Ascending aorta (tissue), 2 donors: ENCODE results near the gene ZCWPW1. TPM values are rescaled to one million over a fixed set of nuclear protein-coding genes. Genes with fewer than 3 reads are reported as not detected.
A peak's percentile ranks its signal among the peaks of the same experiment; 100 is the strongest.

Experiments
- DNase-seq, 2 donors: peaks; one replicate each; pipeline ENCODE4 v3.0.0-alpha.2; 2019; ENCODE audit warnings: low spot score in 2 of 2
- H3K27ac ChIP-seq, 2 donors: fragments of 200-600 bp; sonication (generic); one replicate each; pipeline ENCODE4 v1.5.1; 2016 to 2017; ENCODE audit warnings: mild to moderate bottlenecking in 1 of 2
- H3K27me3 ChIP-seq: fragments of 200-600 bp; sonication (generic); one replicate; pipeline ENCODE4 v1.5.1; 2017
- H3K36me3 ChIP-seq, 2 donors: fragments of 200-600 bp; sonication (generic); one replicate each; pipeline ENCODE4 v1.5.1; 2016
- H3K4me1 ChIP-seq, 2 donors: fragments of 200-600 bp; sonication (generic); one replicate each; pipeline ENCODE4 v1.5.1; 2016 to 2017; ENCODE audit warnings: mild to moderate bottlenecking in 1 of 2
- H3K4me3 ChIP-seq, 2 donors: fragments of 200-600 bp; sonication (generic); one replicate each; pipeline ENCODE4 v1.5.1; 2016 to 2017; ENCODE audit warnings: mild to moderate bottlenecking in 1 of 2
- H3K9me3 ChIP-seq, 2 donors: fragments of 200-600 bp; sonication (generic); one replicate each; pipeline ENCODE4 v1.5.1; 2016
- CTCF ChIP-seq, 3 experiments: fragments of 200-600 bp in 2 of 3; fragments of 450-650 bp in 1 of 3; sonication (generic) in 2 of 3; IDR thresholded peaks; one replicate each; pipeline ENCODE4 v1.5.1; 2016 to 2019; ENCODE audit warnings: antibody characterized with exemption in 3 of 3, mild to moderate bottlenecking in 1 of 3, moderate library complexity in 1 of 3
- intact Hi-C: fragments of 100-400 bp; cut with DNase I; formaldehyde crosslinking; loops from one replicate; pipeline ENCODE4 v1.15.1; 2023
- total RNA-seq: library from RNA; depleted of rRNA; stranded (reverse); fragments of >200 nt; gene quantifications from one replicate; pipeline ENCODE4 v1.1.0, GENCODE V29; 2016

The ZCWPW1 gene
- total RNA-seq, 1 donor from 2014 or later: not detected

DNA sequence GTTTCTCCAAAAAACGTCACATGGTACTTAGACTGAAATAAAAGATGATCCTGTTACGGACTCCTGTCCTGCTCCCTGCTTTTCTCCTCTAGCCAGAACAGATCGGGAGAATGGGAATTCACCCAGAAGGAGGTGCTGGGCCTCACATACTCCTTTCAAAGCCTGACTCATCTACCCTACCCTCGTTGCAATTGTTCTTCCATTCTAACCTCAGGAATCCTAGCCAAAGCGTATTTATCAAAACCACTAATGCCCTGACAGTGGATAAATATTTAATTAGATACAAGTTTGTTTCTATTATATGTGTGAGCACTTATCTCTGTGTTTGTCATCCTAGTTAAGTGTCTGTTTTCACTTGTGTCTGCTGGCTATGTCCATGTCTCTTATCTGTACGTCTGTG, 21.7 kb downstream of the ZCWPW1 start:
- intact Hi-C loops: no loop called here
- H3K4me1 ChIP-seq: no peaks in the 10 kb centered on the region
- H3K27me3 ChIP-seq: no peaks in the 10 kb centered on the region
- no peaks in the 10 kb centered on the region for H3K9me3 ChIP-seq
- H3K27ac ChIP-seq: no peak overlapping the region
- TF ChIP-seq CTCF (IDR thresholded peaks at IDR 0.05): no peak
- no peaks in the 10 kb centered on the region for H3K36me3 ChIP-seq
- H3K4me3 ChIP-seq: no peak overlapping the region
- no peak for DNase-seq

GRCh38 chr7:100402241-100402640, 26.3 kb downstream of the ZCWPW1 start:
- Histone ChIP-seq H3K4me3 (no peak overlapping the region), H3K27me3 (no peaks in the 10 kb centered on the region), H3K27ac (no peak overlapping the region), H3K9me3 (no peaks in the 10 kb centered on the region), H3K36me3 (no peaks in the 10 kb centered on the region), H3K4me1 (no peaks in the 10 kb centered on the region)
- peak in 1 of 2 donors; percentile 3 for DNase-seq
- TF ChIP-seq CTCF (IDR thresholded peaks at IDR 0.05): no peak
- intact Hi-C loops: no loop called here

GRCh38 chr7:100401811-100402210, 26.7 kb downstream of the ZCWPW1 start:
- Histone ChIP-seq H3K27me3 (no peaks in the 10 kb centered on the region), H3K36me3 (no peaks in the 10 kb centered on the region), H3K4me1 (no peaks in the 10 kb centered on the region), H3K9me3 (no peaks in the 10 kb centered on the region), H3K4me3 (no peak overlapping the region), H3K27ac (no peak overlapping the region)
- DNase-seq: peak in 1 of 2 donors; percentile 34
- TF ChIP-seq CTCF (IDR thresholded peaks at IDR 0.05): no peak
- intact Hi-C loops: no loop called here

DNA sequence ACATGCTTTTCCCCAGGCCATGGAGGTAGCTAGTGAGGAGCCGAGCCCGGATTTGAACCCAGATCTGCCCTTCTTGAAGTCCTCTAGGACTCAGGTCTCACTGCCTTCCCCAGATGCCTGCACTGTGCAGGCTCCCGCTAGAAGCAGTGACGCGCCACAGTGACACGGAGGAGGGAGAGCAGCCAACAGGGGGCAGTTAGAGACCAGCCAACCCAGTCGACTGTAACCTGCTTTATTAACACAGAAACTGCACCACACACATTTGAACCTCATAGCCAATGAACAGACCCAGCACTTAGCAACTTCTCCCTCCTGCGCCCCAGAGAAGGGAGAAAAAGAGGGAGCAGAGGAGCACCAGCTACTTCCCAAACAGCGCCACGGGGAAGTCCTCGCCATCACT, 27.8 kb downstream of the ZCWPW1 start:
- H3K27ac ChIP-seq: no peak overlapping the region
- DNase-seq: peak in 1 of 2 donors; percentile 37
- H3K36me3 ChIP-seq: no peaks in the 10 kb centered on the region
- intact Hi-C loops: no loop called here
- no peak overlapping the region for H3K4me3 ChIP-seq
- H3K27me3 ChIP-seq: no peaks in the 10 kb centered on the region
- no peak for TF ChIP-seq CTCF (IDR thresholded peaks at IDR 0.05)
- H3K9me3 ChIP-seq: no peaks in the 10 kb centered on the region
- no peaks in the 10 kb centered on the region for H3K4me1 ChIP-seq

DNA sequence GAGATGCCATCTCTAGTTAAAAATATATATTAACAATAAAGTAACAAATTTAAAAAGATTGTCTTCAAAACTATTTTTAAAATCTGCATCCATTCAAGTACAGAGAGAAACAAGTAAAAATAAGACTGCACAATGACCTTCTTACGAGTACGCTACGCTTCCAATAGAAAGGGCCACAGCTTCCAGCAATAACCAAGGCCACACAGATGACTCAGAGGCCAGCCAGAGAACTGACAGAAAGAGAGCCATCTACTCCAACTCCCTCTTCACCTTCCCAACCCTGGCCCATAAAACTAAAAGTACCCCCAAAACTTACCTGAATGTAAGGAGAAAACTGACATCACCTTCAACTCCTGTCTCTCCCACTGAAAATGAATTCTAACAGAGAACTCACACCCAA, 28.5 kb downstream of the ZCWPW1 start:
- no peak for DNase-seq
- intact Hi-C loops: no loop called here
- Histone ChIP-seq H3K27me3 (no peaks in the 10 kb centered on the region), H3K27ac (no peak overlapping the region), H3K4me1 (no peaks in the 10 kb centered on the region), H3K4me3 (no peak overlapping the region), H3K36me3 (no peaks in the 10 kb centered on the region), H3K9me3 (no peaks in the 10 kb centered on the region)
- no peak for TF ChIP-seq CTCF (IDR thresholded peaks at IDR 0.05)

DNA sequence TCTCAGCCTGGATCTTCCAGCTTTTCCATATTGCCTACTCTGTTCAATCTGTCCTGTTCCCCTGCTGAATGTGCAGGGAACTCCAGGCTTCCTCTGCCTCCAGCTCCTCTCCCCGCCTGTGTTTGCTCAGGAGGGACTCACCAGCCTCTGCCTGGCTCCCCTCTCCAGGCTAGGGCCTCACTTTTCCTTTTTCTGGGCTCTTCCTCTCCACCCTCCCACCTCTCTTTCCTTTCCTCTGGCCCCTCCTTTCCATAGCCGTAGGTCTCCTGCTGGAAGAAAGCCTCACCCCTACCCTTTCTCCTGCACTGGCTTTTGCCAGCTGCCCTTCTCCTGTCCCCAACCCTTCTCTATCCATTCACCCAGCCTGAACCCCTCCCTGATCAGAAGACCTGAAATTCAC, 30.3 kb downstream of the ZCWPW1 start:
- Histone ChIP-seq H3K4me1 (no peaks in the 10 kb centered on the region), H3K27me3 (no peaks in the 10 kb centered on the region), H3K36me3 (no peaks in the 10 kb centered on the region), H3K4me3 (no peak overlapping the region), H3K9me3 (no peaks in the 10 kb centered on the region), H3K27ac (no peak overlapping the region)
- DNase-seq: no peak
- TF ChIP-seq CTCF (IDR thresholded peaks at IDR 0.05): no peak
- intact Hi-C loops: no loop called here
